Measurements from ENCODE around the gene GPLD1.
"Not testable (repeated sequence)": the region's sequence is repeated elsewhere in the genome, so short reads cannot be mapped to it uniquely, and the experiment has no call there.

The GPLD1 gene, protein sequence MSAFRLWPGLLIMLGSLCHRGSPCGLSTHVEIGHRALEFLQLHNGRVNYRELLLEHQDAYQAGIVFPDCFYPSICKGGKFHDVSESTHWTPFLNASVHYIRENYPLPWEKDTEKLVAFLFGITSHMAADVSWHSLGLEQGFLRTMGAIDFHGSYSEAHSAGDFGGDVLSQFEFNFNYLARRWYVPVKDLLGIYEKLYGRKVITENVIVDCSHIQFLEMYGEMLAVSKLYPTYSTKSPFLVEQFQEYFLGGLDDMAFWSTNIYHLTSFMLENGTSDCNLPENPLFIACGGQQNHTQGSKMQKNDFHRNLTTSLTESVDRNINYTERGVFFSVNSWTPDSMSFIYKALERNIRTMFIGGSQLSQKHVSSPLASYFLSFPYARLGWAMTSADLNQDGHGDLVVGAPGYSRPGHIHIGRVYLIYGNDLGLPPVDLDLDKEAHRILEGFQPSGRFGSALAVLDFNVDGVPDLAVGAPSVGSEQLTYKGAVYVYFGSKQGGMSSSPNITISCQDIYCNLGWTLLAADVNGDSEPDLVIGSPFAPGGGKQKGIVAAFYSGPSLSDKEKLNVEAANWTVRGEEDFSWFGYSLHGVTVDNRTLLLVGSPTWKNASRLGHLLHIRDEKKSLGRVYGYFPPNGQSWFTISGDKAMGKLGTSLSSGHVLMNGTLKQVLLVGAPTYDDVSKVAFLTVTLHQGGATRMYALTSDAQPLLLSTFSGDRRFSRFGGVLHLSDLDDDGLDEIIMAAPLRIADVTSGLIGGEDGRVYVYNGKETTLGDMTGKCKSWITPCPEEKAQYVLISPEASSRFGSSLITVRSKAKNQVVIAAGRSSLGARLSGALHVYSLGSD

DNA sequence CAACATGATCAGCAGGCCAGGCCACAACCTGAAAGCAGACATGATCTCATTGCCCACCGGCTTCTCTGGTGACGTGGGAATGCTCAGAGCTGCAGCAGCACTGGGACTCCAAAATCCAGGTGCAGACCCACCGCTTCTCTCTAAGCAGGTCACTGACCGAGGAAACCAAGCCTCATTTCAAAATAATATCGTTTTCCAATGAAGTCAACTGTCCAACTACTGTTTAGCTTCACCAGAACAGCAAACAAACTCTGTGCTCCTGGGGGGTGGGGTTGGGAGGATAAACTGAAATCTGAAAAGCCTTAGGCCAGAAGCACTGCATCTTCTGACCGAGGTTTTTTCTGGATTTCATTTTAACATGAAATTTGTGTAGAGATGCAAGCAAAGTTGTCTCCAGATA lies at the start of gene GPLD1:
TSS of gene GPLD1 (minus strand) at position 109 of the 400 bp plus-strand sequence. CDS start at position 42, 67 bp downstream.
- DNase-seq: no peak

DNA sequence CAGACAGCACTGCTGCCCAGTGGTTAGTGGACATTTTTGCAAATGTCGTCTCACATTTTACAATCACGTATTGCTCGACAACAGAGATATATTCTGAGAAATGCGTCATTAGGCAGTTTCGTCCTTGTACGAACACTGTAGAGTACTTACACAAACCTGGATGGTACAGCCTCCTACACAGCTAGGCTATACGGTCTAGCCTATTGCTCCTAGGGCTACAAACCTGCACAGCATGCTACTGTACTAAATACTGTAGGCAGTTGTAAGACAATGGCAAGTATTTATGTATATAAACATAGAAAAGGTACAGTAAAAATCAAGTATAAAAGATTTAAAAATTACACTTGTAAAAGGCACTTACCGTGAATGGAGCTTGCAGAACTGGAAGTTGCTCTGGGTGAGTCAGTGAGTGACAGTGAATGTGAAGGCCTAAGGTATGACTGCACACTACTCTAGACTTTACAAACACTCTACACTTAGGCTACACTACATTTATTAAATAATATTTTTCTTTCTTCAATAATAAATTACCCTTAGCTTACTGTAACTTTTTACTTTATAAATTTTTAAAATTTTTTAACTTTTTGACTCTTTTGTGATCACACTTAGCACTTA lies 48.5 kb upstream of the GPLD1 start:
- DNase-seq: no peak

DNA sequence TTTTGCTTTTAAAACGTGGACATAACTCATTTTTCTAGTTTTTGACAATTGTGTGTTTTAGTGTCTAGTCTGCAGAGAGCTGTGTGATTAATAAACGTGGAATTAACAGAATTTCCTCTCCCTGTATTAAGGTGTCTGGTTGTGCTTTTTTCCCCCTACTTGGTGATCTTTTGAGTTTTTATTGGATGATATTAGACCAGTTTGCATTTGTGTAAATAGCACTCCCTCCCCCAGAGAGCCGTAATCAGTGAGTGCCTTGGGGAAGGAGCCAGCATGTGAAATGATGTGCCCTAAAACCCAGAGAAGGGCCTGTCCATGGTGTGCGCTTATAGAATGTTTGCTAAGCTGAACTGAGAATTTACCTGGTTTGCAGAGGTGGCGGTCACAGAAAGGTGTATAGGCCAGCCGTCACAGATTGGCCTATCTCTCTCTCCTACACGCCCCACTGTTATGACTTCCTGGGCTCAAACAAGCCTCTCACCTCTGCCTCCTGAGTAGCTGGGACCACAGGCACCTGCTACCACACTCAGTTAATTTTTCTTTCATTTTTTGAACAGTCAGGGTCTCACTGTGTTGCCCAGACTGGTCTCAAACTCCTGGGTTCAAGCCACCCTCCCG lies 47.8 kb upstream of the GPLD1 start:
- no peak for DNase-seq

DNA sequence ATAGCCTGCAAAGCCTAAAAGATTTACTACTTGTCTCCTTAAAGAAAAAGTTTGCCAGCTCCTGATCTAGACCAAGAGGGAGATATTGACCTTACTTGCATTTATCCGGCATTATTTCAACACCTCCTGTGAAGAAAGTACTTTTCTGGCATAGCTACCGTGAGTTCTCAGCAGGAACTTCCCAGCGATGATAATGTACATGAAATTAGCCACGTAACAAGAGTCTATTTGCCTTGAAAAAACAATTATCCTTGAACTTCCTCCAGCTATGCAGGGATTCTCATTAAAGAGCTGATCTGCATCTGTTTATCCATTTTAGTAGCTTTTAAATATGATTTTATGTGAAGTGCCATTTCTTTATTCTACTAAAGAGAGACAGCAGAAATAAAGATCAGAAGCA lies 47.1 kb upstream of the GPLD1 start:
- DNase-seq: no peak

DNA sequence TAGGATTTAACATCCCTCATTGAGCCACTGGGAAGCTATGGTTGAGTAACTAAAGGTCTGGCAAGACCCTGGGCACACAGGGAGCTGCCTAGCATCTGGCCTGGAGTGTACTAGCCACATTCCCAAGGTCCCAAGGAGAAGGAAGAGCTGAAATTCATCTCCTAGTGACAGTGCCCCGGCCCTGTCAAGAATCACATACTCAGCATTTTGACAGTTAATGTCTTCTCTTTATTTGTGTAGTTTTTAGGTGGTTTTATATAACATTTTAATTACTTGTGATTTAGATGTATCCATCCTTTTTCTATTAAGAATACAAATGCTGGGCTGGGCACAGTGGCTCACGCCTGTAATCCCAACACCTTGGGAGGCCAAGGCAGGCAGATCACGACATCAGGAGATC lies 45.8 kb upstream of the GPLD1 start:
- DNase-seq: no peak

DNA sequence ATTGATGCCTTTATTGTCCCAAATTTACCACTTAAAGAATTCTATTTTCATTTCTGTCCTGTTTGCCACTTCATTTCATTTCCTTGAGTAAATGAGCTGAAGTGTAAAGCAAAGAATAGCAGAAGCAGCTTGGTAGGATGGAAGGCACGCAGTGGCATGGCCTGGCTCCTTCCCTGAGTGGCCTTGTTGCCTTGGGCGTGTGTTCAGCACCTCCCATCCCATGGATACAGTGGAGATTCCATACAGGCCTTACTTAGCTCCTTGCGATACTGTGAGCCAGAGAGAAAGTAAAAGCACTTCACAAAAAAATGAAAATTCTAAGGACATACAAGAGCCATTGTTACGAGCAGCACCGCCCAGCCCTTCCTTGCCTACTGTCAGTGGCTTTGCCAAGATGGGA lies 45.0 kb upstream of the GPLD1 start:
- DNase-seq: no peak

DNA sequence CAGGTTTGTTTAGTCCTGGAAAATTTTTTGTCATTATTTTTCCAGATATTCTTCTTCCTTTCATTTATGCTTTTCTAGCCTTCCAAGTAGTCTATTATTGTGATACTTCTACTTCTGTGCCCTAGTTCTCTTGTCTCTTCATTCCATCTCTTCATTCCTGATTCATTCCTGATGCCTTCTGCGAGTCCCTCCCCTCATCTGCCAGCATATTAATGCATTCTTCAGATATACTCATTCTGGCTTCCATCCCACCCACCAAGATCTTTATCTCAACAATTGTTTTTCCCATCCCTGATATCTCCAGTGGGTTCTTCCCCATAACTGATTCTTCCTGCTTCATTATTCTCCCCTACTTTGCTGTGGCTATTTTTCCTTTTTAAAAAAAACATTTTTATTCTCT lies 40.6 kb upstream of the GPLD1 start:
- DNase-seq: no peak

DNA sequence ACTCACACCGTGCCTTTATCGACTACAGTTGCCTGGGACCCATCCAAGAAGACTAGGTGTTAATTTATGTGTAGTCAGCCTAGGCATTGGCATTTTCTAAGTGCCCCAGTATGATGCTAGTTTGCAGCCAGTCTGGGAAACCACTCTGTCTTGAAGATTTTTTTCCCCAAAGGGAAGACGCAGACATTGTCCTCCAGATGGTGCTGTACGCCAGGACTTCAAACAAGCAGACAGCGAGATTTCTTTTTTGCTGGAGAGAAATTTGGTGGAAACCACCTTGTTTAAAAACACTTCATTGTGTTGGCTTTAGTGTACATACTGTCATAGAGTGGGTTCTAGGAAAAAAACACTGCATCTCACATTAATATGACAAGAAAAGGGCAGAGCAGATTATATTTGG lies 35.4 kb upstream of the GPLD1 start:
- no peak for DNase-seq

DNA sequence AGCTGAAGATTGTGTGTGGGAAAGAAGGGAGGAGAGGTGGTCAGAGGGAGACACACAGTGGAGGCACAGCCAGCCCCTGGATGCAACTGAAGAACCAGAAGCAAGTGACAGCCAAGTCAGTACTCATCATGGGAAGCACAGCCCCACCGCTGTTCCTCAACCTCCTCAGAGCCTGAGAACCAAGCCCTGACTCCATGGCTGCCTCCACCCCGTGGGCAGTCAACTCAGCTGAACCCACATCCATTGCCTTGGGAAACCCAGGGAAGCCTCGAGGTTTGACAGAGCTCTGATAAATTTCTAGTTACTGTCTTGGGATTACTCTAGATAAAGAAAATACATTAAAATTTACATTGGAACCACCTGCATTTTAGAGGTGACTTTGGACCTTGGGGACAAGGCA lies 35.0 kb upstream of the GPLD1 start:
- DNase-seq: no peak

DNA sequence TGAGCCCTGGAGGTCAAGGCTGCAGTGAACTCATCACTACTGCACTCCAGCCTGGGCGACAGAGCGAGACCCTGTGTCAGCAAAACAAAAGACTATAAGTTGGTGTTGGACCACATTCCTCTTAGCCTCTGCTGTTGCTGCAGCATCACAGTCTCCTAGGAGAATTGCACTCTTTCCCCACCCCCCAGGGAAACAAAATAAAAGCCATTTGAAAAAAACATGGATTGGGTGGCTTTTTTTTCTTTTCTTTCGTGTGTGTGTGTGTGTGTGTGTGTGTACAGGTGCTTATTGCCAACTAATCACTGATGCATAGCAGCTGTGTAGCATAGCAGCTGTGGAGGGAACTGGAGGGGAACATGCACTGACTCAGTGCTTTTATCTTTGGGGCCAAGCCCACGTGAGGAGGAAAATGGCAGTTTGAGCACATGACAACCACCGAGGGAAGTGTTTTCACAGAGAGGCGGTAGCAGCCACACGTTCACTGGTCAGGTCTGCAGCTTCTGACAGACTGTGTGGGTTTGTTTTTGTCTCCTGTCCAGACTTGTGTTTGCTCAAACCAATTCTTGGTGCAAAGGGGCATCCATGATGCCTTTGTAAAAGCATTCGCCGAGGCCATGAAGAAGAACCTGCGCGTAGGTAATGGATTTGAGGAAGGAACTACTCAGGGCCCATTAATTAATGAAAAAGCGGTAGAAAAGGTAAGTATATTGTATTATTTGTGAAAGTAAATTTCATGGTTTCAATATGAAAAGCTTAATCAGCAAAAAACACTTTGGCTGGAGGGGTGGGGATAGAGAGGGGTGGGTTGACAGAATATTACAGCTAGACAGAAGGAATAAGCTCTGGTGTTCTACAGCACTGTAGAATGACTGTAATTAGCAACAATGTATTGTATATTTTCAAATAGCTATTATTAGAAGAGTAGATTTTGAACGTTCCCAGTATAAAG lies 33.1 kb upstream of the GPLD1 start:
- DNase-seq: no peak

DNA sequence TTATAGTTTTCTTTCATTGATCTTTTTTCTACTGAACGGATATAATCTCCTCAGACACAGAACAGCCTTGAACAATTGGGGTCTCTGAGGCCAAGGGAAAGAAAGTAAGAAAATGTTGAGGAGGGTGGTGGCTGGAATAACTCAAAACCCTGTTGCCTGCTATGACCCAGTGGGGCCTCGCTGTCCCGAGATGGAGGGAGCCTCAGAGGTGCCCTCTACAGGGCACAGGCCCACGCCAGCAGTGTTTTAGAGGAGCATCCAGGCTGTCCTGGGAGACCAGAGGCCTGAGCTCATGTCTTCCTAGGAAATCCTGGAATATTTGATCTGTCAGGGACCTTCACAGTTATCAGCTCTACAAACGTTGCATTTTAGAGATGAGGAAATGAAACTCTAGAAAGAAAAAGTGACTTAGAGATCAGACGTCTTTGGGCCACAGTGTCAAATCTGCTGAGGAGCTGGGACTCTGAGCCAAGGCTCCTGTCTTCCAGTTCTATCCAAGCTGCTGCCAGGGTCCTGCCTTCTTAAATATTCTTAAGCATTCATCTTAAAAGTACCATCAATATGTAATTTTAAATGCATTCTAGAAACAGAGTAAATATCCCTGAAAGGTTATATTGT lies 31.7 kb upstream of the GPLD1 start:
- DNase-seq: no peak

DNA sequence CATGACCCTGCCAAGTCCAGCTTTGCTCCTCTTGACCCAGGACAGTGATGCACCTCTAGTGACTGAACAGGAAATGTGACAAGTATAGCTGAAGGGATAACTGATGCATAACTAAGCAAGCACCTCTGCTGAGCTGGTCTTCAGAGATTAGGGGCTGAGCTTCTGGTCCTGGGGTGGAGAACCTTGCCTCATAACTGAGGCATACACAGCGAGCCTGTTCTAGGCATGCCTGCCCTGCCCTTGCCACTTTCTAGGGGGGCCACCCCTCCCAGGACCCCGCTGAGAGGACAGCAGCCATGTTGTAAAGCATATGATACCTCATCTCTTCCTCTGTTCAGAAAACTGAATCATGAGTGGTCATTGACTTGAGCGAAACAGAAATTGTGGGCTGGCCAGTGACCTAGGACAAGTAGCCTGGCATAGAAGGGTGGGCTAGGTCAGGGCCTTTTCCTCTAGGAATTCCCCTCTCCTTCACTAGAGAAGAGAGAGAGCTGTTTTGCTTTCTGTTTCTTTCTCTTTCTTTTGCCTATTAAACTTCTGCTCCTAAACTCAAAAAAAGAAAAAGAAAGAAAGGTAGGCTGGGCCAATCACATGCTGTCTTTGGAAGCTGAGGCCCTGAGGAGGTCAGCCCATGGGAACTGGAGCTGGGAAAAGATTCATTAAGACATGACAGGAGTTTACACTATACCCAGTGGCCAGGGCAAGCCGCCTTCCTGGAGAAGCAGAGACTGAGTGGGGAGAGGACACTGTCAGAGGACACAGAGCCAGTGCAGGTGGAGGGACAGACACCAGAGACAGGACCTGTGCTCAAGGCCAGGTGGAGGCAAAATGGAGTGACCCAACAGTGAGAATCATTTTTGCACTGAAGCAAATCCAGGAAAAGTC lies 28.5 kb upstream of the GPLD1 start:
- DNase-seq: no peak

DNA sequence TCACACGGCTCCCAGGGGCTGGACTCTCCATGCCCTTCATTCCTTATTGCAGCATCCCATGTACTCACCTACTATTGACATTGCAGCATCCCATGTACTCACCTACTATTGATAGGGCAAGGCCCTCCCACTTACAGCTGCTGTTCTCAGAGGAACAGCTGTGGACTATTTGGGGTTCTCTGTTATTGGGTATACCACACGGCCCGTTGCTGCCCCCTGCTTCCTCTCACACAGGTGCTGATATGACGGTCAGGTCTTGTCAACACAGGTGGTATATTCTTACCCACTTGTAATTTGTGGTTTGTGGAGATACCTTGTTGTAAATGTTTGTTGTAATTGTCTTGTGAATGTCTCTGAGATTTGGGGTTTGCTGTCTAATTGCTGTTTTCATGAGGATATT lies 24.2 kb upstream of the GPLD1 start:
- DNase-seq: no peak

DNA sequence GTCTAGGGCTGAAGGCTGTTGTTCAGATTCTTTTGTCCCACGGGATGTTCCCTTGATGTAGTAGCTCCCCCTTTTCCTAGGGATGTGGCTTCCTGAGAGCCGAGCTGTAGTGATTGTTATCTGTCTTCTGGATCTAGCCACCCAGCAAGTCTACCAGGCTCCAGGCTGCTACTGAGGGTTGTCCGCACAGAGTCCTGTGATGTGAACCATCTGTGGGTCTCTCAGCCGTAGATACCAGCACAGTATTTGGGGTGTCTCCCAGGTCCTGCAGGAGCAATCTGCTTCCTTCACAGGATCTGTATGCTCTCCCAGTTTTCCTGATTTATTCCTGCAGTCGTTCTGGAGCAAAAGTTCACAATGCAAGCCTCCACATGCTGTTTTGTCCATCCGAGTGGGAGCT lies 22.6 kb upstream of the GPLD1 start:
- not testable (repeated sequence) for DNase-seq

DNA sequence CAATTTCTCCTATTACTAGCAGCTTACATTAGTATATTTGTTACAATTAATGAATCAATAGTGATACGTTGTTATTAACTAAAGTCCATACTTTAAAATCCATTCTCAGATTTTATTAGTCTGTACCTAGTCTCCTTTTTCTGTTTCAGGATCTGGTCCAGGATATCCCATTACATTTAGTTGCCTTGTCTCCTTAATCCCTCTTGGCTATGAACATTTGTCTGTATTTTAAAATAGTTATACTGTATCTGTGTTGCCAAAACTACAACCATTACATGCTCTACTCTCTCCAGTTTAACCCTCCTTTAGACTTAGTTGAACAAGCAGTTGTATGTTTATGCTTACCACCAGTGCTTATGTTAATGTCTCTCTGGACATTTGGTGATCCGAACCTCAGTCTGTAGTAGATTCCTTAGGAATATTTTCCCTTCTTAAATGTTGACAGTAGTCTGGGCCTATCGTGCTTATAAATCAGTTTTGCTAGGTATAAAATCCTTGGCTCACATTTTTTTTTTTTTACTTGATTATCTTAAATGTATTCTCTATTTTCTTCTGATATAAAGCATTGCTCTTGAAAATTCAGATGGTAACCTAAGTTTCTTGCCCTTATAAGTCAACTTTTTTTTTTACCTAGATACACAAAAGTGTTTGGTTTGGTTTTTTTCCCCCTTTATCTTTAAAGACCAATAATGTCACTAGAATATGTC lies 17.6 kb upstream of the GPLD1 start:
- no peak for DNase-seq

DNA sequence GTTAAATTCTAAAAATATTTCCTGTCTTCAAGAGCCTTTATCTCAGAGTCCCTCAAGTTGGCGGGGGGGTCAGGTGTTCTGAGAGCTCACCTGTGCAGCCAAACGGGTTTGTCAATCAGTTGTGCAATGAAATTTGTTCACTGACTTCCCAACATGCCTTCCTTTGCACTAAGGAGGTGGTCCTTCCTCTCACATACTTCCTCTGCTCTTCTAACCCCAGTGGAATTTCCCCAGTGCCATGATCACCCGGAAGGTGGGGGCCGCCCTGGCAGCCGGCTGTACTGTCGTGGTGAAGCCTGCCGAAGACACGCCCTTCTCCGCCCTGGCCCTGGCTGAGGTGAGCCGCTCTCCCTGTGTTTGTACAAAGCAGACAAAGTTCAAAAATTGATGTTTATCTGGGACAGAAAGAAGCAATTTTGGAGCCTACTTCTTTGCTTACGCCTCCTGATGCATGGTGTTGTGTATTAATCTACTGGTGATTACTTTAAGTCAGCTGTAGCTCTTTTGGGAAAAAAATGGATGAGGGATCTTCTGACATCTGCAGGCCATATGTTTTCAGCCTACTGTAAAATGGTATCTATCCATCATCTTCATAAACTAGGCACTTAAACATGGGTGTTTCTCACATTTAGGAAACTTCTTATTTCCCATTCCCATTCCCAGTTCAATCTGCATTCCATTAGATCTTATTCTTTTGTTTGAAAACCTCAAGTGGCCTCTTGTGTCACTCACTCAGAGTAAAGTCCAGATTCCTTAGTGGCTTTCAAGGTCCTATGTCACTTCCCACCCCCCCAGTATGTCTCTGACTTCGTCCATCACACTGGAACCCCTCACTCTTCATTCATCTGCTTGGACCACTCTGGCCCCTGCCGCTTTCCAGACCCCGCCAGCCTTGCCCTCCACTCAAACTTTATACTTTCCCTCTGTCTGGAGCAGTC lies 15.5 kb upstream of the GPLD1 start:
- no peak for DNase-seq

DNA sequence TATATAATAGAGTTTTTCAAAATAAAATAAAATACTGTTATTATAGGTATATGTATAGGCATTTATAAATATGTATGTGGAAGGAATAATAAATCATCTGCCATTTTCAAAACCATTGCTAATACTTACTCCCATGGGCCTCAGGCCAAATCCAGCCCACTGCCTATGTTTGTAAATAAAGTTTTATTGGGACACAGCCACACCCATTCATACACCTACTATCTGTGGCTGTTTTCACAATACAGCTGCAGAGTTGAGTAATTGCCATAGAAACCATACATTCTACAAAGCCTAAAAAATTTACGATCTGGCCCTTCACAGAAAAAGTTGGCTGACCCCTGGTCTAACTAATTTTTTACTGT lies 14.9 kb upstream of the GPLD1 start:
- DNase-seq: no peak

DNA sequence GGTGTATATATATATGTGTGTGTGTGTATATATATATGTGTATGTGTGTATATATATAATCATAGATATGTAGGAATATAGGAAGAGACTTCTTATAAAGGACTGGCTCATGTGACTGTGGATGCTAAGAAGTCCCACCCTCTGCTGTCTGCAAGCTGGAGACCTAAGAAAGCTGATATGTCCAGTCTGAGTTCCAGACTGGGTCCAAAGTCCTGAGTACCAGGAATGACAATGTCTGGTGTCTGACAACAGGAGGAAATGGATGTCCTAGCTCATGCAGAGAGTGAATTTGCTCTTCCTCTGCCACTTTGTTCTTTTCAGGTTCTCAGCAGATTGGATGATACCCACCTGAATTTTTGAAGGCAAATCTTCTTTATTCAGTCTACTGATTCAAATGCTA lies 12.5 kb upstream of the GPLD1 start:
- no peak for DNase-seq

DNA sequence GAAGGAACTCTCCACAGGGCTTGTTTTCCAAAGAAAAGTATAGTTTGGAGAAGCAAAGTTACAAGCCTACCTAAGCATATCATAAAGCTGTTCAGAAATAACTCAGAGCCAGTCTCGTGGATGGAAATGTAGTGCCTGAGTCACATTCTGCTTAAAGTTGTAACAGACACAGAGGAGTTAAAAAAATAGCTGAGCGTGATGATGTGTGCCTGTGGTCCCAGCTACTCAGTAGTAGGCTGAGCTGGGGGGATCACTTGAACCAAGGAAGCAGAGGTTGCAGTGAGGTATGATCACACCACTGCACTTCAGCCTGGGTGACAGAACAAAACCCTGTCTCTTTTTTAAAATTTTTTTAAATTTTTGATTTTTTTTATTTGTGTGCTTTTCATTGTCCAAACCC lies 12.0 kb upstream of the GPLD1 start:
- DNase-seq: no peak

Measured in activated CD4-positive, CD25-positive, alpha-beta regulatory T cell treated with anti-CD3 and anti-CD28 coated beads, Interleukin-2, amount 50 U/mL, for 72 hours (primary cell).